Measurements from ENCODE around the gene BEND7.
"Not testable (repeated sequence)": the region's sequence is repeated elsewhere in the genome, so short reads cannot be mapped to it uniquely, and the experiment has no call there.

BEND7 gene

GRCh38 chr10:13483073-13483472 lies 45.7 kb downstream of the BEND7 start:
- no peak for DNase-seq (ENCODE audit: low spot score)

DNA sequence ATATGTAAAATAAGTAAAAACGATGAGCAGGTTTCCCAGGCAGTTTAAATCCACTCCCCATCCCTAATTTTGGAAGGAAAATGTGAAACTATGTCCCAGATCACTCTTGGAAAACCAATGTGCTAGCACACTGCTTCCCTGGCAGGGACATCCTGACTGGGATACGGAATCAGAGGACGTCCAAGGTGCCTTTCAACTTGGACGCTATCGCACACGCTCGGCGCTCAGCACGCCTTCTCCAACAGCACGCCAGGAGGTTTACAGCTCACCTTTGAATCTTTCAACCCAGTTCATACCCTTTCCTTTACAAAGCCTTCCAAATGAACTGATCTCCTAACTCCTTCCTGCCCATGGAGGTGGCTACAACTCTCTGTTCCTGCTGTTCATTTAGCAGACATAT lies 47.1 kb downstream of the BEND7 start:
- no peak for DNase-seq (ENCODE audit: low spot score)

DNA sequence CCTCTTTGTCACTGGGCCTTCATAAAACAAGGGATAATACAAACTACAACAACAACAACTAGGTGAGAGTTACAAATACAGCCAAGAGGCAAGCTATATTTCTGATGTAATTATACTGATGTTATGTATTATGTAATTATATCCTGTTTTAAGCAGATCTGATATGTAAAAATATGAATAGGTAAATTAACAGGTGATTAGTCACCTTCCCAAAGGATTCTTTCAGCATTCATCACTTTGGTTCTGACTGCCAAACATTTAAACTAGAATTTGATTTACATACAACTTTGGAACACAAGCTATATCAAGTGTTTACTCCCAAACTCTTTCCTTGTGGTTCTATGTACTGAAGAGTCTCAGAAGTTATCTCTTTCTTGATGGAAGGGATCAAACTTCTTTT lies 53.7 kb downstream of the BEND7 start:
- no peak for DNase-seq (ENCODE audit: low spot score)

GRCh38 chr10:13473986-13474385 lies 54.8 kb downstream of the BEND7 start:
- no peak for DNase-seq (ENCODE audit: low spot score)

- no peak for DNase-seq (ENCODE audit: low spot score)
Measured at GRCh38 chr10:13472359-13472758, 56.5 kb downstream of the BEND7 start.

DNA sequence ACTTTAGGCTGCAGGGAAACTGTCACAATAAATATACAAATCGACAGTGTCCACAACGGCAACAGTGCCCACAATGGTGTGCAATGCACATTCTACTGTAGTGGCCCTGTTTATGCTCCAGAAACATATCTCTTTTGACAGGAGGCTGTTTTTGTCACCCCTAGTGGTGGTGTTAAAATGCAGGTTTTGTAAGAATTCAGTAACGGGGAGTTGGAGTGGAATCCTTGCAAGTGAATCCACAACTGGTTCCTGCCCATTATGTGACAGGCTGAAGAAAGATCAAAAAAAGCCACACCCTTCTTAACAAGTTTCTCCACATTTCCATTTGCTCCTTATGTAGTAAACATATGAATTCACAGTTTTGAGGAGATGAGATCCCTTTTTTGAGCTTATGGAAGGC lies 58.5 kb downstream of the BEND7 start:
- no peak for DNase-seq (ENCODE audit: low spot score)

- peak; percentile 21 for DNase-seq (ENCODE audit: low spot score)
Measured at GRCh38 chr10:13462551-13462950, 66.3 kb downstream of the BEND7 start.

DNA sequence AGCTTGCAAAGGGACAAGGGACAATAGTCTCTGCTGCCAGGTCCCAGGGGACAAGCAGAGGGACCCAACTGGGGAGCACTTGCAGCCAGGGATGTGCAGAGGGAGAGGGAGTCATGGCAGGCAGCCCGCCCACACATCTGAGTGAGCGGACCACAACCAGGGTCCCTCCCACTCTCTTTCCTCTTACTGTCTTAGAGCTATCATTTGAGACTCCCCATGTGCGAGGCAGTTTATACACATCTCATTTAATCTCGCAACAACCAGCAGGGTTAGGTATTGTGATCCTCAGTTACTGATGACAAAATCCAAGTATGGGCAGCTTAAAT lies 70.2 kb downstream of the BEND7 start:
- DNase-seq (ENCODE audit: low spot score) = no peak

DNA sequence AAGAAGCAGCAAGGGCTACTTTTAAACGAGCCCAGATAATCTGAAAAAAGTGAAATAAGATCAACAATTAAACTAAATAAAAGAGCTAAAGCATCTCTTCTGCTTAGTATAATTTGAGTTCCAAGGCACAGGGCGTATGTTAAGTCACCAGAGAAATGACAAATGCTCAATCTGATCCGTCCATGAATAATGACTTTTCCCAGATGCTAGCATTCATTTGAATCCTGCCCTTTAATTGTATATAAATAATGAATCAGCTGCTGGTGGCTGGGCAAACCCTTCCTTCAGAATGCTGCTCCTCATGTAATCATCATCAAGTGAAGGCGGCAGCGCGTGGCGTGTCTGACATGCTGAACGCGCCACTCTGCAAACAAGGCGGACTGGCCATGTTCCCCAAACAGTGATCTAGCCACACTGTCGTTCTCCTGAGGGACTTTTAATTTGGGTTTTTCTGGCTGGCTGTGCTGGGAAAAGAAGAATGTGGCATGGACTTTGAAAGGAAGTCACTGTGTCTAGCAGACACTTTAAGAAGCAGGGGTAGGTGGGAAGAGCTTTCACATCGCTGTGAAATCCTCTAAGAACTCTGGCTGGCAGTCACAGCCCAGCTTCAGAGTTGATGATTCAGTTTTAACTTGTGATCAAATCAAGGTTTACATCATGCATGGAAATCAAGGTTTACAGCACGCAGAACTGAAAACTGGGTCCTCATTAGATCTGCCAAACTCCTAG lies 70.7 kb downstream of the BEND7 start:
- no peak for DNase-seq (ENCODE audit: low spot score)

DNA sequence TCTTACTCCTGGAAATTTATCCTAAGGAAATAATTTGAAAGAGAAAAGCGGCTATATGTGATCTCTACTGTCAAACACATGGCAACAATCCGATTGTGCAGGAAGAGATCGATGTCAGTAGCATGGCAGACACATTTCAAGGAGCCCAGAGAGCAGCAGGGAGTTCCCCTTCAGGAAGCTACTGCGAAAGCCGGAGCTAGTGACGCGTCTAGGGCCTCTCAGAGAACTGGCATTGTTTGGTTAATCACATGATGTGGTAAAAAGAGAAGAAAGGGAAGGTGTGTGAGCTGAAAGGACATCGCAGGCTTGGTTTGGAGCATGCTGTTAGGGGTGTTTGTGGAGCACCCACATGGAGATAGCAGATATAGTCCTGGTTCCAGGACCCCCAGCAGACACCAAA lies 74.9 kb downstream of the BEND7 start:
- DNase-seq (ENCODE audit: low spot score) = no peak

GRCh38 chr10:13450069-13450468 lies 78.7 kb downstream of the BEND7 start:
- peak; percentile 75 for DNase-seq (ENCODE audit: low spot score)

- no peak for DNase-seq (ENCODE audit: low spot score)
Measured at GRCh38 chr10:13449296-13449695, 79.5 kb downstream of the BEND7 start.

DNA sequence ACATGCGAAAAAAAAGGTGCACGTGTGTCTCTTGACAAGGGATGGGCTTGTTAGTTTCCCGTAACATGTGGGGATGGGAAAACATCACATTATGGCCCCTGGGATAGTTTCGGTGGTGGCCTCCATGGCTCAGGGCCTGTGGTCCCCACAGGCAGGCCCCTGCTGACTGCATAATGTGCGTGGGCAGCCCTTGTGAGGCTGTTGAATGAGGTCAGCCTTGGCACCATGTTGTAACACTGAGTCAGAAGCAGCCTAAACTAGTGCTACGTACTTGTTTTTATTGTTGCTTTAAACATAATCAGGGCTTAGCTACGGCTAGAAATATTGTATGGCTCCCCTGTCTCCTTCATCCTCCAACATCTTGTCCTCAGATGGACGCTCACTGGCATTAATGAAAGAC lies 80.6 kb downstream of the BEND7 start:
- peak; percentile 40 for DNase-seq (ENCODE audit: low spot score)

- DNase-seq (ENCODE audit: low spot score) = no peak
Measured at GRCh38 chr10:13445656-13446400, 83.0 kb downstream of the BEND7 start.

DNA sequence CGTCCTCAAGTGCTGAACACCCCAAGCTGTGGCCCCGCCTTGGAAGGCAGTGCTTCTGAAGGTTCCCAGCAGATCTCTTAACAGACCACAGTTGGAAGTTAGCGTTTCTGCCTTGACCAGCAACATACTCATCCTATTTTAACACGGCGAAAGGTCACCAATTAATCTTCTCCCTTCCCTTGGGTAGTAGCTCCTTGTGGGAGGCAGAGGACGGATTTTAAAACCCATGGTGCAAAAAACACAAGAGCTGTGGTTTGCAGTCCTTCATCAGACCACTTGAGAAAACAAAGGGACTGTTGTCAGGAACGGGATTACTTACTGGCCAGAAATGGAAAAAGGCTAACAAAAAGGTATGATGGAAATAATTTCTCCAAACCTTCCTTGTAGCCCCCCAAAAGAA lies 87.3 kb downstream of the BEND7 start:
- DNase-seq (ENCODE audit: low spot score) = no peak

DNA sequence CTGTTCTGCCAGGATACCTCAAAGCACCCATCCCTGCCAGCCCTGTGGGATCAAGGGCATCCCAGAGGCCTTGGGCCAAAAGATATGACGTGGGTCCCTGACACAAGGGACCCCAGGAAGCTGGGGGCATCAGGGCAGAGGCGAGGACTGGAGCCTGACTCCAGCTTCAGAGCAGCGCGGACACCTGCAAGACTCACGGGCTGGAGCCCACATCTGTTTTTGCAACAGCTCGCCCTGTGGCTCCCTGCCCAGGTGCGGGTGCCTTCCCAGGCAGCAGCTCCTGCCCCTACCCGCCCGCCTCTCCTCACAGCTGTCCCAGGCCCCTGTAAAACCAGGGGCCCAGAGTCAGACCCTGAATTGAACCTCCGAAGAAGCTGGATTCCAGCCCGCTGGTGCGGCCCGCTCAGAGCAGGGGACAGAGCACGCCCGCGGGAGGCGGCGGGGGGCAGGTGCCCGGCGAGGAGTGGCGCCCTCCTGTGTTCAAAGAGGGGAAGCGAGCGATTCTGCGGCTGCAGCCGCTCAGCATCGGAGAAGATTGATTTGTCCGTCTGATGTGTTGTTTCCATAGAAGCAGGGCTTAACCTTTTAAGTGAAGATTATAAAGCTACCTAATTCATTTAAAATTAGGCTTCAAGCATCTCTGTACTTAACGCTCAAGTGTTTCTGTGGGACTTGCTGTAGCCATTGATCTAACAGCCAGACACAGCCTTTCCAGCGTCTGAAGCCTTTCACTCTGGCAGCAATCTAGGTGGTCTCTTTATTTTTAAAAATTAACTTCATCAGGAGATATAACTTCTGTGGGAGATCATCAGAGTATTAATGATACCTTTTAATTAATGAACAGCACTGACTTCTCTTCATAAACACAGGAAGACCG lies 88.4 kb downstream of the BEND7 start:
- peak; percentile 85 for DNase-seq (ENCODE audit: low spot score)

- DNase-seq (ENCODE audit: low spot score) = peak; percentile 57
Measured at GRCh38 chr10:13439313-13440184, 89.3 kb downstream of the BEND7 start.

DNA sequence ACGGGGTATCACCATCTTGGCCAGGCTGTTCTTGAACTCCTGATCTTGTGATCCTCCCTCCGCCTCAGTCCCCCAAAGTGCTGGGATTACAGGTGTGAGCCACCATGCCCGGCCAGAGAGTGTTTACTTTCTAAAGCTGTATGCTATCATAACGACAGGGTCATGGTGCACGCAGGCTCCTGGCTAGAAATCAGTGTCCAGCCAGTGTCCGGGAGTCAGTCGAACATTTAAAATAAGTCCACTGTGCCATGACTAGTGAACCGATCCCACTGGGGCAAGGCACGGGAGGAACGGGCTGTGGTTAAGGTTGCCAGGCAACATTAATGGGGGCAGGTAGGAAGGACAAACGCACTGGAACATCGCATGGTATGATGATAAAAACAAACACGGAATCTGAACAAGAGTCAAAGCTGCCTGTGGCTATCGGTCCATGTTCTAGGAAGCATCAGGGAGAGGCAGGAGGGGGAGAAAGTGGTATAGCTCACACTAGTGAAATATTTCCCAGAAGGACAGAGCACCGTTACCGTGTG lies 91.7 kb downstream of the BEND7 start:
- DNase-seq (ENCODE audit: low spot score) = no peak

- not testable (repeated sequence) for DNase-seq (ENCODE audit: low spot score)
Measured at GRCh38 chr10:13427943-13428342, 100.9 kb downstream of the BEND7 start.

DNA sequence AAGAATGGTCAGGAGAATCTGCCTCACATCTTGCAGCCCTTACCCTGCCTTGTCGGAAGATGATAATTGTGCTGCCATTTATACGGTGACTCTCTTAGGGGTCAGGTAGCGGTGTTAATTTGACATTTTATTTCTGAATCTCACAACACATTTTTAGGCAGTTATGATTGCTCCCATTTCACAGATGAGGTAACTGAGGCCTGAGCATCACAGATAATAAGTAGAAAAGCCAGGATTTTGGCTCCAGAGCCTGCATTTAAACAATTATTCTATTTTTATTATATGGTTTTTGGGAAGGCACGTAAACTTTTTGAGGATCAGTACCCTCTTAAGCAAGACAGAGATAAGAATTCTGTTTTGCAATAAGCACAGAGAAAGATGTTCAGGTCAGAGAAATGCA lies 103.4 kb downstream of the BEND7 start:
- DNase-seq (ENCODE audit: low spot score) = no peak

- no peak for DNase-seq (ENCODE audit: low spot score)
Measured at GRCh38 chr10:13422800-13423199, 106.0 kb downstream of the BEND7 start.

Measured in GM03348 (cell line).